H1 (cell line): ENCODE measurements around the gene HS3ST5. TPM values are rescaled to one million over a fixed set of nuclear protein-coding genes. Genes with fewer than 3 reads are reported as not detected.

Source experiments
- BACH1 ChIP-seq: IDR thresholded peaks from 2 replicates; pipeline ENCODE4 v1.6.1; 2012; ENCODE audit warnings: low read length, improper control_type of control experiment
- CREB1 ChIP-seq: IDR thresholded peaks from 2 replicates; pipeline ENCODE4 v1.6.1; 2012; ENCODE audit warnings: inconsistent platforms
- EP300 ChIP-seq, 2 experiments: IDR thresholded peaks; 1 replicate in 1 of 2; 2 replicates in 1 of 2; pipeline ENCODE4 v1.6.1; 2011 to 2012; ENCODE audit warnings: low read depth in 2 of 2, low read length in 2 of 2, mild to moderate bottlenecking in 2 of 2, borderline replicate concordance in 1 of 2, inconsistent platforms in 1 of 2, moderate library complexity in 1 of 2
- KDM1A ChIP-seq: fragments of 200-600, 300-600 bp; sonication (generic); IDR thresholded peaks from 2 replicates; pipeline ENCODE4 v1.7.1; 2016; ENCODE audit warnings: mild to moderate bottlenecking, low read length, borderline replicate concordance
- MAFK ChIP-seq: IDR thresholded peaks from 2 replicates; pipeline ENCODE4 v1.6.1; 2012; ENCODE audit warnings: low read depth, mild to moderate bottlenecking, improper control_type of control experiment, low read length
- NANOG ChIP-seq: IDR thresholded peaks from 2 replicates; pipeline ENCODE4 v1.6.1; 2011; ENCODE audit warnings: low read length, low read depth, mild to moderate bottlenecking, inconsistent platforms; ENCODE audit not compliant: insufficient read depth, poor library complexity, severe bottlenecking
- POU5F1 ChIP-seq: IDR thresholded peaks from 2 replicates; pipeline ENCODE4 v1.6.1; 2011; ENCODE audit warnings: low read depth, mild to moderate bottlenecking, low read length, moderate library complexity
- SIN3A ChIP-seq, 2 experiments: IDR thresholded peaks in 1 of 2; conservative IDR thresholded peaks in 1 of 2; 2 replicates each; pipeline ENCODE4 v1.6.1; 2011 to 2012; ENCODE audit warnings: low read length in 2 of 2, improper control_type of control experiment in 1 of 2, low read depth in 1 of 2, mild to moderate bottlenecking in 1 of 2
- SIX5 ChIP-seq: IDR thresholded peaks from 2 replicates; pipeline ENCODE4 v1.6.1; 2011; ENCODE audit warnings: mild to moderate bottlenecking, low read depth, low read length
- TAF1 ChIP-seq: IDR thresholded peaks from 2 replicates; pipeline ENCODE4 v1.6.1; 2011; ENCODE audit warnings: mild to moderate bottlenecking, low read depth, low read length
- polyA plus RNA-seq, 7 experiments: library from polyadenylated mRNA; depleted of rRNA in 3 of 7; stranded (reverse) in 5 of 7; unstranded in 2 of 7; fragments of >200 nt in 5 of 7; fragments of 200-250 nt in 2 of 7; gene quantifications; 1 replicate in 5 of 7; 2 replicates in 1 of 7; 4 replicates in 1 of 7; pipeline versions ENCODE4 v1.2.1 to v1.2.3, GENCODE V29; 2011 to 2013; ENCODE audit warnings: missing spikeins in 2 of 7, mixed read lengths in 2 of 7
- total RNA-seq: library from RNA; stranded (reverse); fragmentation: NEBNext Ultra II Directional; extraction: Animal tissue kit (Norgen Biotek cat#: 25700); gene quantifications from 2 replicates; pipeline ENCODE4 v1.2.1, GENCODE V29; 2021
- TF ChIP-seq, protein P1 (sequence below): fragments of 300-600 bp; sonication (generic); IDR thresholded peaks from 2 replicates; pipeline ENCODE4 v1.7.1; 2012; ENCODE audit warnings: low read length, moderate library complexity, mild to moderate bottlenecking, inconsistent platforms; ENCODE audit not compliant: insufficient replicate concordance

HS3ST5 gene
- total and polyA plus RNA-seq, 2 of the 8 experiments (the other 6 are each of a cell fraction or from before 2014, with no cell fraction given) = 1.2 to 9.9 TPM

GRCh38 chr6:114176726-114177125 is 166.1 kb downstream of the HS3ST5 start (continued):
- TF ChIP-seq, protein P1, sequence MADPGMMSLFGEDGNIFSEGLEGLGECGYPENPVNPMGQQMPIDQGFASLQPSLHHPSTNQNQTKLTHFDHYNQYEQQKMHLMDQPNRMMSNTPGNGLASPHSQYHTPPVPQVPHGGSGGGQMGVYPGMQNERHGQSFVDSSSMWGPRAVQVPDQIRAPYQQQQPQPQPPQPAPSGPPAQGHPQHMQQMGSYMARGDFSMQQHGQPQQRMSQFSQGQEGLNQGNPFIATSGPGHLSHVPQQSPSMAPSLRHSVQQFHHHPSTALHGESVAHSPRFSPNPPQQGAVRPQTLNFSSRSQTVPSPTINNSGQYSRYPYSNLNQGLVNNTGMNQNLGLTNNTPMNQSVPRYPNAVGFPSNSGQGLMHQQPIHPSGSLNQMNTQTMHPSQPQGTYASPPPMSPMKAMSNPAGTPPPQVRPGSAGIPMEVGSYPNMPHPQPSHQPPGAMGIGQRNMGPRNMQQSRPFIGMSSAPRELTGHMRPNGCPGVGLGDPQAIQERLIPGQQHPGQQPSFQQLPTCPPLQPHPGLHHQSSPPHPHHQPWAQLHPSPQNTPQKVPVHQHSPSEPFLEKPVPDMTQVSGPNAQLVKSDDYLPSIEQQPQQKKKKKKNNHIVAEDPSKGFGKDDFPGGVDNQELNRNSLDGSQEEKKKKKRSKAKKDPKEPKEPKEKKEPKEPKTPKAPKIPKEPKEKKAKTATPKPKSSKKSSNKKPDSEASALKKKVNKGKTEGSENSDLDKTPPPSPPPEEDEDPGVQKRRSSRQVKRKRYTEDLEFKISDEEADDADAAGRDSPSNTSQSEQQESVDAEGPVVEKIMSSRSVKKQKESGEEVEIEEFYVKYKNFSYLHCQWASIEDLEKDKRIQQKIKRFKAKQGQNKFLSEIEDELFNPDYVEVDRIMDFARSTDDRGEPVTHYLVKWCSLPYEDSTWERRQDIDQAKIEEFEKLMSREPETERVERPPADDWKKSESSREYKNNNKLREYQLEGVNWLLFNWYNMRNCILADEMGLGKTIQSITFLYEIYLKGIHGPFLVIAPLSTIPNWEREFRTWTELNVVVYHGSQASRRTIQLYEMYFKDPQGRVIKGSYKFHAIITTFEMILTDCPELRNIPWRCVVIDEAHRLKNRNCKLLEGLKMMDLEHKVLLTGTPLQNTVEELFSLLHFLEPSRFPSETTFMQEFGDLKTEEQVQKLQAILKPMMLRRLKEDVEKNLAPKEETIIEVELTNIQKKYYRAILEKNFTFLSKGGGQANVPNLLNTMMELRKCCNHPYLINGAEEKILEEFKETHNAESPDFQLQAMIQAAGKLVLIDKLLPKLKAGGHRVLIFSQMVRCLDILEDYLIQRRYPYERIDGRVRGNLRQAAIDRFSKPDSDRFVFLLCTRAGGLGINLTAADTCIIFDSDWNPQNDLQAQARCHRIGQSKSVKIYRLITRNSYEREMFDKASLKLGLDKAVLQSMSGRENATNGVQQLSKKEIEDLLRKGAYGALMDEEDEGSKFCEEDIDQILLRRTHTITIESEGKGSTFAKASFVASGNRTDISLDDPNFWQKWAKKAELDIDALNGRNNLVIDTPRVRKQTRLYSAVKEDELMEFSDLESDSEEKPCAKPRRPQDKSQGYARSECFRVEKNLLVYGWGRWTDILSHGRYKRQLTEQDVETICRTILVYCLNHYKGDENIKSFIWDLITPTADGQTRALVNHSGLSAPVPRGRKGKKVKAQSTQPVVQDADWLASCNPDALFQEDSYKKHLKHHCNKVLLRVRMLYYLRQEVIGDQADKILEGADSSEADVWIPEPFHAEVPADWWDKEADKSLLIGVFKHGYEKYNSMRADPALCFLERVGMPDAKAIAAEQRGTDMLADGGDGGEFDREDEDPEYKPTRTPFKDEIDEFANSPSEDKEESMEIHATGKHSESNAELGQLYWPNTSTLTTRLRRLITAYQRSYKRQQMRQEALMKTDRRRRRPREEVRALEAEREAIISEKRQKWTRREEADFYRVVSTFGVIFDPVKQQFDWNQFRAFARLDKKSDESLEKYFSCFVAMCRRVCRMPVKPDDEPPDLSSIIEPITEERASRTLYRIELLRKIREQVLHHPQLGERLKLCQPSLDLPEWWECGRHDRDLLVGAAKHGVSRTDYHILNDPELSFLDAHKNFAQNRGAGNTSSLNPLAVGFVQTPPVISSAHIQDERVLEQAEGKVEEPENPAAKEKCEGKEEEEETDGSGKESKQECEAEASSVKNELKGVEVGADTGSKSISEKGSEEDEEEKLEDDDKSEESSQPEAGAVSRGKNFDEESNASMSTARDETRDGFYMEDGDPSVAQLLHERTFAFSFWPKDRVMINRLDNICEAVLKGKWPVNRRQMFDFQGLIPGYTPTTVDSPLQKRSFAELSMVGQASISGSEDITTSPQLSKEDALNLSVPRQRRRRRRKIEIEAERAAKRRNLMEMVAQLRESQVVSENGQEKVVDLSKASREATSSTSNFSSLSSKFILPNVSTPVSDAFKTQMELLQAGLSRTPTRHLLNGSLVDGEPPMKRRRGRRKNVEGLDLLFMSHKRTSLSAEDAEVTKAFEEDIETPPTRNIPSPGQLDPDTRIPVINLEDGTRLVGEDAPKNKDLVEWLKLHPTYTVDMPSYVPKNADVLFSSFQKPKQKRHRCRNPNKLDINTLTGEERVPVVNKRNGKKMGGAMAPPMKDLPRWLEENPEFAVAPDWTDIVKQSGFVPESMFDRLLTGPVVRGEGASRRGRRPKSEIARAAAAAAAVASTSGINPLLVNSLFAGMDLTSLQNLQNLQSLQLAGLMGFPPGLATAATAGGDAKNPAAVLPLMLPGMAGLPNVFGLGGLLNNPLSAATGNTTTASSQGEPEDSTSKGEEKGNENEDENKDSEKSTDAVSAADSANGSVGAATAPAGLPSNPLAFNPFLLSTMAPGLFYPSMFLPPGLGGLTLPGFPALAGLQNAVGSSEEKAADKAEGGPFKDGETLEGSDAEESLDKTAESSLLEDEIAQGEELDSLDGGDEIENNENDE = no peak
- TF ChIP-seq BACH1 (no peak), CREB1 (no peak), SIN3A (conservative IDR thresholded peaks at IDR 0.05 in 1 of 2, IDR thresholded peaks at IDR 0.05 in 1 of 2; ENCODE audit: low read depth in 1 of 2, low read length in 2 of 2) (no peak), KDM1A (no peak), EP300 (IDR thresholded peaks at IDR 0.05; ENCODE audit: borderline replicate concordance in 1 of 2, low read depth in 2 of 2, low read length in 2 of 2) (no peak), TAF1 (no peak), NANOG (no peak), POU5F1 (no peak), MAFK (no peak), SIX5 (no peak)
